Sigmoid colon (tissue), 7 donors: ENCODE data around the gene FSTL4. TPM values are rescaled to one million over a fixed set of nuclear protein-coding genes. Genes with fewer than 3 reads are reported as not detected.

Experiments
- DNase-seq: peaks from one replicate; pipeline ENCODE4 v3.0.0-alpha.2; 2019
- H3K27ac ChIP-seq, 4 donors: fragments of 200-600 bp; sonication (generic); one replicate each; pipeline ENCODE4 v1.5.1; 2016 to 2019; ENCODE audit warnings: mild to moderate bottlenecking in 1 of 4
- H3K27me3 ChIP-seq, 3 donors: fragments of 200-600 bp; sonication (generic); one replicate each; pipeline ENCODE4 v1.5.1; 2019; ENCODE audit warnings: mild to moderate bottlenecking in 1 of 3
- H3K36me3 ChIP-seq, 4 donors: fragments of 200-600 bp; sonication (generic); one replicate each; pipeline ENCODE4 v1.5.1; 2016 to 2019
- H3K4me1 ChIP-seq, 4 donors: fragments of 200-600 bp; sonication (generic); one replicate each; pipeline ENCODE4 v1.5.1; 2017 to 2019
- H3K4me3 ChIP-seq, 4 donors: fragments of 200-600 bp; sonication (generic); one replicate each; pipeline ENCODE4 v1.5.1; 2017 to 2019; ENCODE audit warnings: mild to moderate bottlenecking in 2 of 4, moderate library complexity in 1 of 4
- H3K9me3 ChIP-seq, 4 donors: fragments of 200-600 bp in 3 of 4; sonication (generic) in 3 of 4; one replicate each; pipeline versions ENCODE4 v1.5.1 to v1.6.1; 2013 to 2019
- EP300 ChIP-seq, 4 donors: sonication (generic); formaldehyde crosslinking; IDR thresholded peaks; one replicate each; pipeline ENCODE4 v1.6.1; 2017; ENCODE audit warnings: antibody characterized with exemption in 4 of 4
- POLR2A ChIP-seq, 2 donors: fragments of 450-650 bp; IDR thresholded peaks; one replicate each; pipeline ENCODE4 v1.6.1; 2016; ENCODE audit warnings: antibody characterized with exemption in 2 of 2, mild to moderate bottlenecking in 2 of 2, moderate library complexity in 2 of 2
- POLR2AphosphoS5 ChIP-seq, 4 donors: sonication (generic); formaldehyde crosslinking; IDR thresholded peaks; one replicate each; pipeline ENCODE4 v1.6.1; 2017; ENCODE audit warnings: antibody characterized with exemption in 4 of 4
- WGBS, 2 donors: extraction: QIAGEN DNeasy Blood & Tissue Kit; methylation state at CpG; one replicate each; pipeline ENCODE4 v1.1.7; 2013; 5-methylcytosine and 5-hydroxymethylcytosine counted together
- intact Hi-C: fragments of 100-400 bp; cut with DNase I; formaldehyde crosslinking; loops from one replicate; pipeline ENCODE4 v1.15.1; 2023
- polyA plus RNA-seq, 3 donors: library from polyadenylated mRNA; stranded (reverse); fragments of 200-250 nt; gene quantifications; one replicate each; pipeline ENCODE4 v1.2.3, GENCODE V29; 2013
- total RNA-seq, 4 donors: library from RNA; depleted of rRNA; stranded (reverse); fragments of >200 nt; gene quantifications; one replicate each; pipeline ENCODE4 v1.1.0, GENCODE V29; 2016
- TF ChIP-seq, protein P1 (sequence below), 4 experiments: fragments of 450-650 bp in 3 of 4; fragments of 200-600 bp in 1 of 4; IDR thresholded peaks; one replicate each; pipeline ENCODE4 v1.5.1; 2016 to 2019; ENCODE audit warnings: antibody characterized with exemption in 4 of 4, mild to moderate bottlenecking in 3 of 4, moderate library complexity in 2 of 4
- donor health status: healthy with polysubstance abuse.
- donor health status: Bipolar disorder and iron deficiency.
- donor health status: healthy.

Gene FSTL4
- total and polyA plus RNA-seq, 7 donors = 0.23 to 0.45 (median 0.28) TPM; not detected in 4

- Histone ChIP-seq H3K36me3 (no peaks in the 10 kb centered on the region), H3K27ac (no peak overlapping the region), H3K27me3 (no peaks in the 10 kb centered on the region), H3K4me3 (no peak overlapping the region), H3K4me1 (no peaks in the 10 kb centered on the region), H3K9me3 (no peaks in the 10 kb centered on the region)
- WGBS, 2 donors = 63 to 80% methylated on average over 5 of the region's 5 CpGs
- DNase-seq = no peak
- no peak for TF ChIP-seq EP300 (IDR thresholded peaks at IDR 0.05)
- no peak for TF ChIP-seq POLR2AphosphoS5 (IDR thresholded peaks at IDR 0.05)
- TF ChIP-seq, protein P1, sequence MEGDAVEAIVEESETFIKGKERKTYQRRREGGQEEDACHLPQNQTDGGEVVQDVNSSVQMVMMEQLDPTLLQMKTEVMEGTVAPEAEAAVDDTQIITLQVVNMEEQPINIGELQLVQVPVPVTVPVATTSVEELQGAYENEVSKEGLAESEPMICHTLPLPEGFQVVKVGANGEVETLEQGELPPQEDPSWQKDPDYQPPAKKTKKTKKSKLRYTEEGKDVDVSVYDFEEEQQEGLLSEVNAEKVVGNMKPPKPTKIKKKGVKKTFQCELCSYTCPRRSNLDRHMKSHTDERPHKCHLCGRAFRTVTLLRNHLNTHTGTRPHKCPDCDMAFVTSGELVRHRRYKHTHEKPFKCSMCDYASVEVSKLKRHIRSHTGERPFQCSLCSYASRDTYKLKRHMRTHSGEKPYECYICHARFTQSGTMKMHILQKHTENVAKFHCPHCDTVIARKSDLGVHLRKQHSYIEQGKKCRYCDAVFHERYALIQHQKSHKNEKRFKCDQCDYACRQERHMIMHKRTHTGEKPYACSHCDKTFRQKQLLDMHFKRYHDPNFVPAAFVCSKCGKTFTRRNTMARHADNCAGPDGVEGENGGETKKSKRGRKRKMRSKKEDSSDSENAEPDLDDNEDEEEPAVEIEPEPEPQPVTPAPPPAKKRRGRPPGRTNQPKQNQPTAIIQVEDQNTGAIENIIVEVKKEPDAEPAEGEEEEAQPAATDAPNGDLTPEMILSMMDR (IDR thresholded peaks at IDR 0.05) = no peak
- no peak for TF ChIP-seq POLR2A (IDR thresholded peaks at IDR 0.05)
- intact Hi-C loops = no loop called here
Measured at GRCh38 chr5:133319244-133319643, 293.1 kb downstream of the FSTL4 start.

- intact Hi-C loops = no loop called here
- WGBS, 2 donors = 87 to 88% methylated on average over 1 of the region's 1 CpG
- no peak for DNase-seq
- TF ChIP-seq EP300 (IDR thresholded peaks at IDR 0.05) (no peak), POLR2A (IDR thresholded peaks at IDR 0.05) (no peak), POLR2AphosphoS5 (IDR thresholded peaks at IDR 0.05) (no peak)
- TF ChIP-seq, protein P1 (IDR thresholded peaks at IDR 0.05) = no peak
- Histone ChIP-seq H3K4me1 (no peaks in the 10 kb centered on the region), H3K27ac (no peak overlapping the region), H3K4me3 (no peak overlapping the region), H3K9me3 (no peaks in the 10 kb centered on the region), H3K27me3 (no peaks in the 10 kb centered on the region), H3K36me3 (no peaks in the 10 kb centered on the region)
Measured at GRCh38 chr5:133317558-133317957, 294.8 kb downstream of the FSTL4 start.

DNA sequence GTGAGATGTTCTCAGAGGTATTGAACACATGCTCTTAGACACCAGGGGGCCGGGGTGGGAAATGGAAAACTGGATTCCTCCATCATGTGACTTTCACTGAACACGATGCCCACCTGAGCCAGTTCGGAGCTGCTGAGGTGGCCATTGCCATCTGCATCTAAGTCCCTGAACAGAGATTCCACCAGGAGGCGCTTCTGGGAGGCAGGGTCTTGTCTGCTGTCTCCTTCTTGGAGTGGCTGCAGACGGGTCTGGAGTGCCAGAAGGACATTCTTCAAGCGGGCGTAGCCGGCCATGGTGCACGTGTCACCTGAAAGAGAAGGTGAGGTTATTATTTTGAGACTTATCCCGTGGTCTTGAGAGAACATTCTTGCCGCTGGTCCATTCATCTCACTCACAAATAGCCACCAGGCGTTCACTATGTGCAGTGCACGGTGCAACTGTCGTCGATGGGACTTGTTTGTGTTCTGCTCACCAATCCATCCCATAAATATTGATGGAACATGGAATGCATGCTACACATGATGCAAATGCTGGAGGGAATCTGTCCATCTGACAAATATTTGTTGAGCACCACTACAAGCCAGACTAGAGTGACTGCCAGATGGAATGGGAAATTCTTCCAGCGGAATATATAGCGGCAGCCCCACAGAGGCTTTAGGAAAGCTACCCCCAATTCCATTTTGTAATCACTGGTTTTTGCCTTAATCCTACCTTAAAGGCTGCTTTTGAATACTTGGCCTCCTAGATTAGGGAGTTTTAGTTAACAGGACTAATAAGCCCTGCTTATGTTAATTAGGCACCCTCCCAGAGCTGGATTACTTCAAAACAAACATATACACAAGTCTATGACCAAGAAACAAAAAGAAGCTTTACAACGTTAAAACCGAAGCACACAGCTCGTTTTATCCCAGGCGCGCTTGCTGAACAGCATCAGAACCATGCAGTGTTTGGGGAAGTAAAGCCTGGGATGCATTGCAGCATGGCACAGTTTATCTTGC is 295.7 kb downstream of the FSTL4 start:
- Histone ChIP-seq H3K9me3 (no peaks in the 10 kb centered on the region), H3K27me3 (no peaks in the 10 kb centered on the region), H3K27ac (no peak overlapping the region), H3K36me3 (no peaks in the 10 kb centered on the region), H3K4me3 (no peak overlapping the region), H3K4me1 (no peaks in the 10 kb centered on the region)
- no peak for DNase-seq
- intact Hi-C loops = no loop called here
- no peak for TF ChIP-seq EP300 (IDR thresholded peaks at IDR 0.05)
- no peak for TF ChIP-seq POLR2AphosphoS5 (IDR thresholded peaks at IDR 0.05)
- TF ChIP-seq, protein P1 (IDR thresholded peaks at IDR 0.05) = no peak
- no peak for TF ChIP-seq POLR2A (IDR thresholded peaks at IDR 0.05)
- WGBS, 2 donors = 78 to 85% methylated on average over 22 of the region's 22 CpGs

DNA sequence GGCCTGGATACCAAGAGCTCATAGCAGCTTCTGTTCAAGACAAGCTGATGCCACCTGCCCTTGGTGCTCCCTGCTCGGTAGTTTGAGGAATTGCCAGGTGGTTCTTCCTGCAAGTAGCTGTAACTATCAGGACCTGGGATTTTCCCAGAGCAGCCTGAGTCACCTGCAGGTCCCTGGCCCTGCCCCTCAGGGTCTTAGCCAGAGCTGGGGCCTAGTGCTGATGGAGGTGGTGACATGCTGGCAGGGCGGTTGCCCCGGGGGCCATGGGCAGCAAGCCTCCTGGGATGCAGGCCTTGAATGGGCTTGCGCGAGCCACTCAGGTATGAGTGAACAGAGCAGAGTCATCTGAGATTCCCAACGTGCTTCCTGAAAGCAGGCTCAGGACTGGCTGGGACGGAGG is 298.3 kb downstream of the FSTL4 start:
- Histone ChIP-seq H3K27ac (no peak overlapping the region), H3K4me1 (no peaks in the 10 kb centered on the region), H3K9me3 (no peaks in the 10 kb centered on the region), H3K4me3 (no peak overlapping the region), H3K27me3 (no peaks in the 10 kb centered on the region), H3K36me3 (no peaks in the 10 kb centered on the region)
- no peak for DNase-seq
- TF ChIP-seq EP300 (IDR thresholded peaks at IDR 0.05) (no peak), POLR2AphosphoS5 (IDR thresholded peaks at IDR 0.05) (no peak), POLR2A (IDR thresholded peaks at IDR 0.05) (no peak)
- TF ChIP-seq, protein P1 (IDR thresholded peaks at IDR 0.05) = no peak
- intact Hi-C loops = no loop called here
- 83 to 91% methylated on average over 7 of the region's 7 CpGs for WGBS, 2 donors
